IMR-90 (cell line): ENCODE measurements around the gene ZNF341.

Experiments
- CEBPB ChIP-seq: IDR thresholded peaks from 2 replicates; pipeline ENCODE4 v1.6.1; 2012; ENCODE audit warnings: low read depth, low read length, improper control_type of control experiment
- CHD1 ChIP-seq: IDR thresholded peaks from 2 replicates; pipeline ENCODE4 v1.6.1; 2012; ENCODE audit warnings: low read depth, low read length, improper control_type of control experiment
- CTCF ChIP-seq: conservative IDR thresholded peaks from 2 replicates; pipeline ENCODE4 v1.5.1; 2012; ENCODE audit warnings: mild to moderate bottlenecking, low read depth, low read length, improper control_type of control experiment
- MAFK ChIP-seq: IDR thresholded peaks from 2 replicates; pipeline ENCODE4 v1.6.1; 2012; ENCODE audit warnings: low read depth, low read length, improper control_type of control experiment
- MAZ ChIP-seq: IDR thresholded peaks from 2 replicates; pipeline ENCODE4 v1.6.1; 2012; ENCODE audit warnings: low read depth, mild to moderate bottlenecking, low read length, improper control_type of control experiment, moderate library complexity, borderline replicate concordance
- MXI1 ChIP-seq: IDR thresholded peaks from 2 replicates; pipeline ENCODE4 v1.6.1; 2012; ENCODE audit warnings: low read depth, mild to moderate bottlenecking, low read length, moderate library complexity, borderline replicate concordance
- NFE2L2 ChIP-seq: fragments of 150-350 bp; IDR thresholded peaks from 2 replicates; pipeline ENCODE4 v1.6.1; 2016; ENCODE audit warnings: low read depth, mild to moderate bottlenecking, low read length
- POLR2A ChIP-seq: IDR thresholded peaks from 2 replicates; pipeline ENCODE4 v1.6.1; 2012; ENCODE audit warnings: mild to moderate bottlenecking, low read depth, low read length
- RAD21 ChIP-seq: IDR thresholded peaks from 2 replicates; pipeline ENCODE4 v1.6.1; 2012; ENCODE audit warnings: low read length, improper control_type of control experiment
- RFX5 ChIP-seq: IDR thresholded peaks from 2 replicates; pipeline ENCODE4 v1.8.0; 2012; ENCODE audit warnings: low read depth, mild to moderate bottlenecking, low read length, moderate library complexity
- SMC3 ChIP-seq: fragments of 150-350 bp; IDR thresholded peaks from 2 replicates; pipeline ENCODE4 v1.6.1; 2016; ENCODE audit warnings: low read depth, mild to moderate bottlenecking, antibody characterized with exemption, low read length, moderate library complexity
- USF2 ChIP-seq: fragments of 150-350 bp; IDR thresholded peaks from 2 replicates; pipeline ENCODE4 v1.6.1; 2017; ENCODE audit warnings: mild to moderate bottlenecking, antibody characterized with exemption, low read length, low read depth

- TF ChIP-seq MXI1: no peak
- TF ChIP-seq POLR2A: no peak
- TF ChIP-seq RFX5: no peak
- no peak for TF ChIP-seq RAD21
- no peak for TF ChIP-seq CTCF
- TF ChIP-seq MAZ: no peak
- TF ChIP-seq MAFK: no peak
- no peak for TF ChIP-seq USF2
- TF ChIP-seq CHD1: no peak
- TF ChIP-seq SMC3: no peak
- no peak for TF ChIP-seq CEBPB
- no peak for TF ChIP-seq NFE2L2
Observed at GRCh38 chr20:33719277-33719988, 12.4 kb upstream of the ZNF341 start.
